LoVo (cell line): ENCODE results near the gene G3BP2.
"Not testable (repeated sequence)": the region's sequence is repeated elsewhere in the genome, so short reads cannot be mapped to it uniquely, and the experiment has no call there.

Source experiments
- DNase-seq: peaks from one replicate; pipeline ENCODE4 v3.0.0-alpha.2; 2016; ENCODE audit warnings: low spot score

The G3BP2 gene

DNA sequence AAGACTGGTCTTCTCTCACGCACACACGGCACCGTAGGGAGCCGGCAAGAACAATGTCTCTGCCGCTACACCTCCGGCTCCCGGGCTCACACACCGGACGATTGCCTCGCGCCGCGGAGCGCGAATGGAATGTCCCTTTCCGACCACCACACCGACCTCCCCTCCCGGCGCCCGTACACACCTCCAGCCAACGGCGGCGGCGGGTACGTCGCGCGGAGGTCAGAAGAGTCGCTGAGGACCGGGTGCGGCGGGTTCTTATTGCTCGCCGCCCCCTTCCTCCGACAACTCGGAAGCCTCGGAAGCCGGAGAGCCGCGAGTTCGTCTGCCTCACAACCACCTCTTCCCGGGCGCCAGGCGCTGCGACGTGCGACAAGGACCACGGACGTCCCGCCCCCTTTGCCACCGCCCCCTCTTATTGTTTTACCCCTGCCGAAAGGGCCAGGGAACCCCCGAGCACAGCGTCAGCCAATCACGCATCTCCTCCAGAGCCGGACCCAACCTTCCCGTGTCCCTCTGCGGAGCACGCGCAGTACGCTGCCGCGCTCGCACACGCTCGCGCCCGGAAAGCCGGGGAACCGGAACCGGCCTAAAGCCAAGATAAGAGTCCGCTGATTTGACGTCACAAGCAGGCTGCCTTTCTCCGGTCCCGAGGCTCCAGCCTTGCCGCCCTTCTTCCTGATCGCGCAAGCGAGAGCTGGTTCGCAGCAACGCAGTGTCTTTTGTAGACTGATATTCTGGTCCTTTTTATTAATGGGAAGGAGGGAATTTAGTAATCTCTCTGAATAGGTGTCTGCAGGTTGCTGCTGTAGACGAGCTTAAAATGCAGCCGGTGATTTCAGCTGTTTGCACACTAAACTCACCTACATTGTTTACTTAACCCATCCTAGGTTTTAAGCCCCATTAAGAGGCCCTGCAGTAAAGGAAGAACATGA lies at the start of gene G3BP2:
TSS of gene G3BP2 (minus strand) at position 385 of the 932 bp plus-strand sequence. CDS start 11,386 bp downstream, outside the sequence.
- peak; percentile 98 for DNase-seq

DNA sequence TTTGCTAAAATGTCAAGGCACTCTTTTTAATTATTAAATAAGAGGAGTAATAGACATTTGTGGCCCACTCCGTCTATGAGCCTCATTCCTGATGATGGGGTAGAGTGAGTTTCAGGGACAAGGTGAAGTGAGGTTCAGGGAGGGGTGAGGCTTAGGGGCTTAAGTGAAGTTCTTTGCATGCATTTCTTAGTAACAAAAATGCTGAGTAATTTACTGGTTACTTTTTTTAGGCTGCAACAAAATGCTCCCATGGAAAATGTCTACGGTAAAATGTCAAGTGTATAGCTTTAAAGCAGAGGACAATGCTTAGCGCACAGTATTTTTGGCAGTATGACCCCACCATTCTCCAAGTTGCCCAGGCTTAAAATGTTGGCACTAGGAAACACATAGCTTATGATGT lies 49.2 kb upstream of the G3BP2 start:
- no peak for DNase-seq

DNA sequence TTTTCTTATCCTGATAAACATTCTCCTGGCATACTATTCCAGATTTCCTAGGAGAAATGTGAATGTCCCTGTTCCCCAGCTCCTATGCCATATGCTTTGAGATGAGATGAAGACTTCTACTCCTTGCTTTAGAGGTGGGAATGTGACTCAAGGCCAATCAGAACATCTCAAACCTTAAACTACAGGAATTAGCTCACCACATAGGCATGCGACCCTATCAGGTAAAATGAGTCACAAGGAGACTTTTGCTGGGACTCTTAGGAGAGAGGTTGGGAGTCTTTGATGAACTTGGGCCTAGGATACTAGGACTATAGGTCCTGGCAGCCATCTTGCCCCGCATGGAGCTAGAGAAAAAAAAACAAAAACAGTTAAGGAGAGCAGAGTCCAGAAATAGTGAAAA lies 45.3 kb upstream of the G3BP2 start:
- DNase-seq: peak; percentile 38

DNA sequence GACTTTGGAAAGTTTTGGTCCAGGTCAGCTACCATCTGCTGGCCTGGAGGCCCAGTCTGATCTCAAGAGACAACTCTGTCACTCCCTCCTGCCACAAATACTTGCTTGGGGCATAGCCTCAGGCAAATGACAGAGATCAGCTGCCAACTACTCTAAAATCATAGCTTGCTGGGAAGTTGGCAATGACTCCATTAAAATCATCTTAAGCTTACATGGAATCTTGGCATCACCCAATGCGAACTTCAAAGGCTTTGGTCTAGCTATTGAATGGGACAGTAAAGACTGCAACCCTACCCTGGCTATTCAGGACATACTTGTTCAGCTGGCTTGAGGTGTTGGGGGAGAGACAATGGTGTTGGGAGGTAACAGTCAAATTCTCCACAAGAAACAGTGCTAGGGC lies 44.2 kb upstream of the G3BP2 start:
- DNase-seq: no peak

DNA sequence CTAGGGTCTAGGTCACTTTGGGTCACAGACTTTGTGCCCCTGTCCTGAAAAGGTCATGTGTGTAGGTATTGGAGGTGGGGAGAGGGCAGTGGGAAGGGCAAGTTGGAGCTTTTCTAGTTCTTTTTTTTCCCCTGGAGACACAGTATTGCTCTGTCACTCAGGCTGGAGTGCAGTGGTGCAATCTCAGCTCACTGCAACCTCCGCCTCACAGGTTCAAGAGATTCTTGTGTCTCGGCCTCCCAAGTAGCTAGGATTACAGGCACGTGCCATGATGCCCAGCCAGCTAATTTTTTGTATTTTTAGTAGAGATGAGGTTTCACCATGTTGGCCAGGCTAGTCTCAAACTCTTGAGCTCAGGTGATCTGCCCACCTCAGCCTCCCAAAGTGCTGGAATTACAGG lies 42.8 kb upstream of the G3BP2 start:
- DNase-seq: not testable (repeated sequence)

DNA sequence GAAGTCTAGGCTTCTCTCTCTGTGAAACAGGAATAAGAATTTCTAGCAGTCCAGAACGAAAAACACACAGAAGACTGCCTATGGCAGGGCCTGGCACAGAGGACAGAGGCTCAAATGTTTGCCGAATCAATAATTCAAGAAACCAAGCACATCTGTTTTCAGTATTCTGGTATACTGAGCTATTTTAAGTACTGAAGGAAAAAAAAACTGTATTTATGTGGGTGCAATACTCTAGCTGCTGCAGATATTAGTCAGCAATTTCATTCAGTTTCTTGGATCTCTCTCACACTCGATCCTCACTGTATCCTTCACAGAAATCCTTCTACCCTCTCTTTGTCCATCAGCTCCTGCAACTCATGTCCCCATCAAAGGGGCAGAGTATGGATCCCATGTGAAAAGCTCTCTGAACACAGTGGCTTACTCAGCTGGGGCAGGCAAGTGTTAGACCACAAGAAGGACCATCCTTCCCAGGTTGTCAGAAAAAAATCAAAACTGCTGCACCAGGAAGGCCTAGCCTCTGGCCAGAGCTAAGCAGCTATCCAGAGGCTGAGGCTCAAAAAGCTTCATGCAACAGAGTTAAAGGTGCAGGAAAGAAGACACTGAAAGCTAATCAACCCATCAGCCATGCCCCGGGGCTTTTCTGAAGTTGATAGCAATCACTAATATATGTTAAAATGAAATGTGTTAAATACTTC lies 42.0 kb upstream of the G3BP2 start:
- DNase-seq: no peak

DNA sequence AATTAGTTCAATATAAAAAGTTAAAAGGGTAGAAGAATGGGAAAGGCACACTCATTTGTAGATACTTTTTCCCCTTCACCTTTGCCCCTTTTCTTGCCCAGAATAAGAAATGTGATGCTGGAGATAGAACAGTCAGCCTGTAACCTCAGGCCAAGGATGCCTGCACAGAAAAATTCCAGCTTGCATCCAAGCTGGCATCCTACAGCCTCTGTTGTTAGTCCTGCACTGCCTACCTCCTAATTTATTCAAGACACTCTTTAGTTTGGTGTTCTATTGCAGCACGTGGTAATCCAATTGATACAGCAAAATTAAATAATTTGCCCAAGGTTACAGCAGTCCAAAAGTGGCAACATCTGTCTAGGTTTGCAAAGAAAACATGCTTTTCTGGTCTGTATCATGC lies 41.5 kb upstream of the G3BP2 start:
- DNase-seq: no peak

DNA sequence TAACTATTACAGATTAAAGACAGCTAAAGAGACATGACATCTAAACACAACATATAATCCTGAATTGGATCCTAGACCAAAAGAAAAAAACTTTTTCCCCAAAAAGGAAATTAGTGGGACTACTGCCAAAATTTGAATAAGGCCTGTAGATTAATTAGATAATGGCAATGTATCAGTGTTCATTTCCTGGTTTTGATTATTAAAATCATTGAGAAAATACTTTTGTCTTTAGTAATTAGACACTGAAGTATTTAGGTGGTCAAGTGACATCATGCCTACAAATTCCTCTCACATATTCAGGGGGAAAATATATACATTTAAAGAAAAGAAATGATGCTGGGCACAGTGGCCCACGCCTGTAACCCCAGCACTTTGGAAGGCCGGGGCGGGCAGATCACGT lies 40.8 kb upstream of the G3BP2 start:
- no peak for DNase-seq

DNA sequence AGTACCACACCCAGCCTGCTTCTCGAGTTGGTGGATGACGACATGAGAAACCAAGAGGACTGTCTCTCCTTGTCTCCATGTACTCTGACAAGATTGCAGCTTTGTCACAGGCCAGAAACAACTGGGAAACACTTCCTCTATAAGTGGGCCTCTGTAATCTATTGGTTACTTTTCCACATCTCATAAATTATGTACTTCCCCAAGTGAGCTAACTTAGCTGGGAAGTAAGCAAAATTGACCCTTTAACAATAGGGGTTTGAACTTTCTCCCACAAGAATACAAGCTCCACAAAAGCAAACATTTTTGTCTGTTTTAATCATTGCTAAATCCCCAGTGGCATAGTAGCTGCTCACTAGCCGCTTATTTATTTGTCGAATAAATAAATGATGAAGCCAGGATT lies 37.0 kb upstream of the G3BP2 start:
- DNase-seq: no peak

DNA sequence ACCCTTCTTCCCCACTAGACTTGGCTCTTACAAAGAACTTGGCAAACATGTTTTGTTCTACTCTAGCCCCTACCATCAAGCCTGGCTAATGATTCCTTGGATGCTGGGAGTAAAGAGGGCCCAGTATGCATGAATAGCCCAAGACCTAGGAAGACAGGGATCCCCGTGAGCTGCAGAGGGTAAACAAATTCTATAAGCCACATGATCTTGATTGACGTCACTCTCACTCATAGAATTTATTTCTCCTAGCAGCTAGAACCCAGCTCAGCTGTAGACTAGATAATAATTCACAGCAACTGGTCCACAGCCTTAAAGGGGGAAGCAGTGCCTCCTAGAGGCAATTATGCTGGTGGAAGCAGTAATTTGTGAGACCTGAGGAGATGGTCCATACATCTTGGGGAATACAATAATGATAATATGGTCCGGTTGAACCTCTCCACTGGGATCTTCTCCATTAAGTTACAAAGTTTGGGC lies 35.0 kb upstream of the G3BP2 start:
- DNase-seq: no peak

DNA sequence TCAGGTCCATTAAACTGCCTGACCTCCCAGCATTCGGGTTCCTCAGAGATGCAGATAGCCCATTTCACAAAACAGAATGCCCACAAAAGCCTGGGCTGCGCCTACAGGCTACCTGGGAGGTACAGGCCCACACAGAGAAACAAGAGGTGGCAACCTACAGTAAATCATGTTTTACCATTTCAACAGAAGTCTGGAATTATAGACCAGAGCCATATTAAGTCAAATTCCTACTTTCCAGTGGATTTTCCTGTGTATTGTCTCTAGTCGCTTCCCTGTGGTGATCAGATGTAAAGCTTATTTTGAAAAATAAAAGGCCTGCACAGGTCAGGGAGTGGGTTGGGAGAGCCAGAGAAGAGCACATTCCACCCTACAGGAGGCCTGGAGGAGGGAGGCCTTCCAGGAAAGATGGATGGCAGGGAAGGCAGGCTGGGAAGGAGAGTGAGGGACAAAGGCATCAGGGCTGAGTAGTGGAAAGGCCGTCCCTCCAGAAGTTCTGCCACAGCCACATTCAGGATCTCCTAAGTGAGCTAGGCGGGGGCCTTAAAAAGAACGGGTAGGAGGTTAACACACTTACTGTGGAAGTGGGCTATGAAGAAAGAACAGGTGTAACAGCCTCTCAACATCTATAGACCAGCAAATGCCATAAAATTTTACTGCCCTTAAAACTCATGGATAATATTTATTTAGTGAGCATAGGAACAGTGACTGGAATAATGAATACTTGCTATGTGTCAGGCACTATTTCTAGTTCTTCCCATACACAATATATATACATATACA lies 32.2 kb upstream of the G3BP2 start:
- no peak for DNase-seq

DNA sequence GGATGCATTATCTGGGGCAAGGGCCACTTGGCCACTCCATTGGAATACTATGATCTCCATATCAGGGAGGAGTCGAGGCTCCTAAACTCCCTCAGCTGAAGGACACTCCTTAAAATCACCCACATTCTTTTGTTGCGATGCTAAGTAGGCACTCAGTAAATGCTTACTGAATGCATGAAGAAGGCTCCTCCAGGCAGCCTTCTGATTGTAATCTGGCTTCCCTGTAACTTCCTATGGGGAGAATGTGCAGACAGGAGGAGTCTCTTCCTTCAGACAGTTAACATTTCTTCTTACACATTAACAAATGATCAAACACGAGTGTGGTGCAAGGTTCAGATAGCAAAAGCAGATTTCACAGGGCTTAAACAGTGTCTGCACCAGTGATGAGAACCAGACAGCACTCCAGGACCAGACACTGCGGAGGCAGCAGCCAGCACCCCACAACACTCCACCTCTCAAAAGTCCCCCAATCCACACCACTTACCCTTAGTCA lies 29.8 kb upstream of the G3BP2 start:
- DNase-seq: no peak

DNA sequence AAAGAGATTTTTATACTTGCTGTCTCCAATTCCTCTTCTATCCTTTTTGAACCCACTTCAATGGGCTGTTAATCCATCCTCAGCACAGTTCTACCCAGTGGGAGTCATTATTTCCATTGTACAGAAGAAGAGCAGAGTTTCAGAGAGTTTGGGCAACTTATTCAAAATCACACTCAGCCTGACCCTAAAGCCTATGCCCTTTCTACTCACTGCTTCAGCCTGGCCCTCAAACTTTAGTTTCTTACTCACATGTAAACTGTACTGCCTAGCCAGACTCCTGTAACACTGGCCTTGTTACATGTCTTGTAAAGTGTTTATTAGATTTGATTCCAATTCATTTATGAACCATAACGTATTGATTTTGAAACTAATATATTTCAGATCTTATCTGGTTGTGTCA lies 26.1 kb upstream of the G3BP2 start:
- no peak for DNase-seq

DNA sequence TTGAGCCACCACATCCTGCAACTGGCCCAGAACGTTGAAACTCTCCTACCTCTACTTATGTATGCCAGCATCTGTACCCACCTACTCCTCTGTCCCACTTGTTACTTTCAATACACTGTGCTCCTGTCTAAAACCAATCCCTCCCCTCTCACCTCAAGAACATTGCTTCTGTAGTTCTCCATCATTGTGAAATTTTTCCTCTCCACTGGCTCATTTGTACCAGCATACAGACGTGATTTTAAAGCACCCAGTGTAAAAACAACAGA lies 25.7 kb upstream of the G3BP2 start:
- no peak for DNase-seq

DNA sequence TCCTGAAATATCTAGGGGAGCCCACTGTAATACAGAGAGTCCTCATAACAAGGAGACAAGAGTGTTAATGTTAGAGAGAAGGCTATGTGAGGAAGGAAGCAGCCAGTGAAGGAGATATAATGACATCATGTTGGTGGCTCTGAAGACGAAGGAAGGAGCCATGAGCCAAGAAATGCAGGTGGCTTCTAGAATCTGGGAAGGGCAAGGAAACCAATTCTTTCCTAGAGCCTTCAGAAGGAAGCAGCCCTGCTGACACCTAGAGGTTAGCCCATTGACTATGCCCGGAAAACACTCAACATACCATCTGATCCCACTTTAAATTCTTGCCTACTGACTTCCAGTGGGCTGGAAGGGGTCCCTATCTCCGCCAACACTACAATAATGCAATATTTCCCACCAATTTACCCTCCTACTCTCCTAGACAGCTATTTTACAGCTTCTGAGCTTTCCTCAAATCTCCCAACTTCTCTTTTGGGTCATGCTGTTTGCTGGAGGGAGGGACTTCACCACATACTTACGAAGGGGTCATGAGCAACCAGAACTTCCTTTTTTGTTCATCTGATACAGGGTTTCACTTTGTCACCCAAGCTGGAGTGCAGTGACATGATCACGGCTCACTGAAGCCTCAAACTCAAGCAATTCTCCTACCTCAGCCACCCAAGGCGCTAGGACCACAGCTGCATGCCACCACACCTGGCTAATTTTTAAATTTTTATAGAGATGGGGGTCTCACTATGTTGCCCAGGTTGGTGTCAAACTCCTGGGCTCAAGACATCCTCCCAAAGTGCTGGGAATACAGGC lies 25.2 kb upstream of the G3BP2 start:
- no peak for DNase-seq

DNA sequence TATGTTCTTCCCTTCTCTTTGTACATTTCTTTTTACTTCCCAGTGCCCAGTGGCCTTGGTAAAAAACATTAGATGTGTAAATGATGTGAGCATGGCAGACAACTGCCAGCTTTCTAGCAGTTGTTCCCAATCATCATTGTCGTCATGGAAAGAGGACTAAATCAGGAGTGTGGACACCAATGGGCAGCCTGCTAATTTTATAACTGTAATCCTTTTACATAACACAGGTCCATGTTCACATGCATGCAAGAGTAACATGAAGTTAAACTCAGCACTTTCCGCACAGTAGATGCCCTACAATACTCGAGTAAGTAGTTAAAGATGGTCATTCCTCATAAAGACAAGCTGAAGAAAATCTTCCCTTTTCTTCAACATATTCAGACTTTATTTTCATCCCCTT lies 23.4 kb upstream of the G3BP2 start:
- no peak for DNase-seq

DNA sequence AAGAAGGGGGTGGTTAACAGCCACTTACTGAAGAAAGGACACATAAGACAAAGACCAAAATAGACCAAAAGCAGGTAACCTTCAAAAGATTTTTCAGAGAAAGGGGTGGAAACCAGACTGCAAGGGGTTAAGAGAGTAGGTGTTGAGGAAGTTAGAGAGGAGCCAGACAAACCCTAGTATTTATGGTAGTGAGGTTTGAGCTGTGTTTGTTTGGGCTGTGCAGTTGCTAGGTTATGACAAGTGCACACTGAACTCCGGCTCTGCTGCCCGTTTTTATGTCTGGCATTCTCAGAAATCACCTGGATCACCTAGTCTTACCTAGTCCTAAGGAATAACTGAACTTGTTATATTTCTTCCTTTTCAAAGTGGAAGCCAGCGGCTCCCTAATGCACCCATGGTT lies 22.9 kb upstream of the G3BP2 start:
- DNase-seq: no peak

DNA sequence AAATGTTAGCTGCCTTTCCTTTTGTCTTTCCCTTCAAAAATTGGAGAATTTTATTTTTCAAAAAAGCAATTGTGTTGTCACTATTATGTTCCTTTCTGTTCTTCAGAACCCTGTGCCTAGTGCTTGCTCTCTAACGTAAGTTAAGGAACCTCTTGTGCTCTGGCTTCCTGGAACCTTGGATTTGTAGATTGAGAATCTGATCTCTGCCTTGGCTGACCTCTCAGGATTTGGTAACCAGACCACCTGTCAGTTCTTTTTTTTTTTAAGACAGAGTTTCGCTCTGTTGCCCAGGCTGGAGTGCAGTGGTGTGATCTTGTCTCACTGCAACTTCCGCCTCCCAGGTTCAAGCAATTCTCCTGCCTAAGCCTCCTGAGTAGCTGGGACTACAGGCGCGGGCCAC lies 18.9 kb upstream of the G3BP2 start:
- DNase-seq: not testable (repeated sequence)

DNA sequence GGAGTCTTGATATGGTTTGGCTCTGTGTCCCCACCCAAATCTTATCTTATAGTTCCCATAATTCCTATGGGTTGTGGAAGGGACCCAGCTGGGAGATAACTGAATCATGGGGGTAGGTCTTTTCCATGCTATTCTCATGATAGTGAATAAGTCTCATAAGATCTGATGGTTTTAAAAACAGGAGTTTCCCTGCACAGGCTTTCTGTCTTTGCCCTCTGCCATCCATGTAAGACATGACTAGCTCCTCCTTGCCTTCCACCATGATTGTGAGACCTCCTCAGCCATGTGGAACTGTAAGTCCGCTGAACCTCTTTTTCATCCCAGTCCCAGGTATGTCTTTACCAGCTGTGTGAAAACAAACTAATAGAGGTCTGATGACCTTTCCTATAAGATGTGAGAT lies 13.9 kb upstream of the G3BP2 start:
- not testable (repeated sequence) for DNase-seq

DNA sequence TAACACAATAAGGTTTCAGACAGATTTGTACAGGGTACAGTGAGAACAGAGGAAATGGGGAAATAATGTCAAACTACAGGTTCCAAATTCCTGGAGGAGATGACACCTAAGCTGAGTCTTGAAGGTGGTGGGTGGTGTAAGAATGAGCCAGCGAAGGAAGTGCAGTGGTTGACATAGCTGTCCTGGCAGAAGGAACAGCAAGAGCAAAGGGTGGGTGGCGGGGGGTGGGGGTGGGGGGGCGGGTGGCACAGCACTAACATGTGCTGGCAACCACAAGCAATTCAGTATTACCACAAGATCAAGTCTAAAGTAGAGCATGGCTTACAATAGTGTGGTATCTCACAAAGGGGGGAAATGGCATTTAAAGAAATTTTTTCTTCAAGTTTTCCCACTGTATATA lies 13.1 kb upstream of the G3BP2 start:
- no peak for DNase-seq

DNA sequence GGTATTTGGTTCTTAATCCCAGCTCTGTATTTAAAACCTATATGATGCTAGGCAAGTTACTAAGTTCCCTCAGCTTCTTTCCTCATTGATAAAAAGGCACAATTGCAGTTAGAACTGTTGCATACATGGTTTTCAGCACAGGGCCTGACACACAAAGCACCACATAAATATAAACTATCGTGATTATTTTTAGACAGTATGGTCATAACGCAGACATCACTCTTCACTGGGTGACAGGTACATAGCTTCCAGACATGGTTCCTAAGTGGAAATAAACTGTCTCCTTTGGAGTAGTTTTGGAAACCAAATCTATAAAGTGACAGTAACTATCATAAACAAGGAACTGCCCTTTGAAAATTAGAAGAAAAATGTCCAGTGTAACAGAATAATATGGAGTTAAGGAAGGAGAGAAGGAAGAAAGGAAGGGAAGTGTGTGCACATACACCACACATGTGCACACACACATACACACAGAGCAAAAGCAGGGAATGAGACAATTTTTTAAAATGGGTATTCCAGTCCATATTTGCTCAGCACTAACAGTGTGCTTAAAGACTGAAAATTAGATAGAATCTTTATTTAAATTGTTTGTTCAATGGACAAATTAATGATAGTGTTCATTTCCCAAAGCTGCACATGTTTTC lies 12.5 kb upstream of the G3BP2 start:
- DNase-seq: no peak
